Measurements from ENCODE around the gene PLA2G3.

- TF ChIP-seq CTCF (optimal IDR thresholded peaks at IDR 0.05 in 1 of 3, IDR thresholded peaks at IDR 0.05 in 1 of 3, conservative IDR thresholded peaks at IDR 0.05 in 1 of 3; ENCODE audit: extremely low read depth in 1 of 3, insufficient read depth in 2 of 3, low read length in 3 of 3) = no peak
- no peak for TF ChIP-seq EZH2 (IDR thresholded peaks at IDR 0.05; ENCODE audit: low read length)
These were observed 41.6 kb downstream of the PLA2G3 start for GRCh38 chr22:31098632-31099110.
